HG03571 (cell line): ENCODE data around the gene NTM.

Experiments used
- ATAC-seq: cut with Tn5 transposase; IDR thresholded peaks from one replicate; pipeline ENCODE4 v1.9.1; 2021; ENCODE audit not compliant: unreplicated experiment

Gene NTM

DNA sequence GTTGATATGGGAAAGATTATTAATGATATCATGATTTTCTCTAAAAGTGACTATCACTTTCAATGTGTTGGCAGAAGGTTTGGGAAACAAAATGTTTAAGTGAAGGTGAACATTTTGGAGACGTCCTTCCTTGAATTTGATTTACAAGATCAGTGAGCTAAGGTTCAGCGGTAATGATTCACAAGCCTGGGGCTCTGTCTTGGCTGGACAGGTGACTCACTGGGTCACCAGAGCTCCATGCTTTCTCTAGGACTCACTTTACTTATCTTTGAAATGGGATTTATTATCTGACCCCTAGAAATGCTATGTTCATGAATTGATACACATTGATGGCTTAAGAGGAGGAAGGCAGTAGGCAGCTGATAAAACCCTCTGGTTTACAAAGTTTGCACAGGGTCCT, 437.5 kb downstream of the NTM start:
- ATAC-seq, result no peak

DNA sequence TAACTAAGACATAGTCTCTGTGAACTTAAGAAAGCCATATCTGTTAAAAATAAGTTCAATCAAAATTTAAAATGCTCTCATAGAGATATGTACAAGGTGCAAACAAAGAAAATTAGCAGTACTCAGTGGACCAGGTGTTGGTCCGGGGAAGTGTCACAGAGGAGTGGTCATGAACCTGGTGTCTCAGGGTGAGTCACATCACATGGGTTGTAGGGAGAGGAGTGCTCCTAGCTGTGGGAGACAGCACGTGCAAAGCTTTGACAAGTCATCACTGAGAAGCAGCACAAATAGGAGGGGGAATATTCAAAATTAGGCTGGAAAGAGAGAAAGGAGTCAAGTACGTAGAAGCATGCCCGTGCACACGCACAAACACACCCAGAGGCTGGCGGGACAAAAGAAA, 438.1 kb downstream of the NTM start:
- no peak for ATAC-seq

DNA sequence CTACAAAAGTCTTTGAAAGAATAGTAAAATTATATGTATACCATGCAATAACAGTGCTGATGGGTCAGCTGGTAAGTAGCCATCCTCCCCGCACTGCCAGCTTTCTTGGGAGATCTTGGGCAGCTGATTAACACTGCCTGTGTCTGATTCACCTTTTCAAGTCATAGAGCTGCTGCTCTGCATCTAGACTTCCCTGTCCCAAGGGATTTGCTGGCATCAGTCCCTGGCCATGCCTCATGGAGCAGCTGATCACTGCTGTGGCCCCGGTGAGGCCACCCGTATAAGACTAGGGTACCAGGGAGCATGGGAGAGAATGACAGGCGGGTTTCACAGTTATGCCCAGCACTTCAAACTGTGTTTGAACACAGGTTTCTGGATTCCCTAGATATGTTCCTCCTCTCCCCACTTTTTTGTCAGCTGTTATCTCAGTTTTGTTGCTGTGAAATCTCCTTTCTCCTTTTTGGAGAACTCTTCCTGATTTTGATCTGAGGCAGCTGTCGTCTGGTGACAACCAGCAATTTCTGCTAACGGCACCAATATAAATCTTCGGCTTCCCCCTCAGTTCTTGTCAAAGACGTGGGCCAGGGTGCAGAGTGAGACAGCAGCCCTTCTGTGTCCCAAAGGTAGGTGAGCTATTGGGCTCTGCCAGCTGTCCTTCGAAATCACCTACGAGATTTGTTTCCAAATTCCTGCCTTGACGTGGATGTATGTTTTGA, 438.9 kb downstream of the NTM start:
- ATAC-seq, result no peak

DNA sequence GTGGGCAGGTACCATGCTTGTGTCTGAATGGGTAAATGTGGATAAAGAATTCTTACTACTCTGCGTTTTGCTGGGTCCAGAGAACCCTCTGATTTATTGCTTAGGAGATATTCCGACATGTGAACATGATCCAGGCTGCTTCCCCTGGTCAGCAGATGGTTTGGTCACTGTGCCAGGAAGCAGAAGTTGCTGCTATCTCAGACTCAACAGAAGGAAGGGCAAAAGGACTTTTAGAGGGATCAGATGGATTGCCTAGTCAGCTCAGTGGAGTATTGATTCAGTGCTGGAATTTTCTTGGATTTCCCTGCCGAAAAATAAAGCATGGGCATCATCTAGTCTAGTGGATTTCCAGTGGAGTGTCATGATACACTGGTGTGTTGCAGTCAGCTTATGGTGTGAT, 440.1 kb downstream of the NTM start:
- no peak for ATAC-seq

DNA sequence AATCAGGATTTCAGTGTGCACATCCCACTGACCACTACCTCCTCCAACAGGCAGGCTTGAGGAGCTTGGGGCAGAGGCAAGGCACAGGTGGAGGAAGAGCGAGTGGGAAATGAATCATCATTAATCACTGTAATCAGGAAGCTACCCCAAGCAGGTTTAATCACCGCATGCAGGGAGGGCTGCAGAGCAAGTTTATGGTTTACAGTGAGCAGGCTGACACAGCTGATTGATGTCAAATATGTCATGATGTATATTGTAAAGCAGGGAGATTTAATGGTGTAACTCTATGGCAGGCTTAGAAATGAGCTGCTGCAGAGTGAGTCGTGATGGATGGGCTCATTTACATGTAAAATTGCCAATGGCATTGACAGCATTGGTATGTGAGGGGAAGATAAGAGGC, 441.0 kb downstream of the NTM start:
- no peak for ATAC-seq

DNA sequence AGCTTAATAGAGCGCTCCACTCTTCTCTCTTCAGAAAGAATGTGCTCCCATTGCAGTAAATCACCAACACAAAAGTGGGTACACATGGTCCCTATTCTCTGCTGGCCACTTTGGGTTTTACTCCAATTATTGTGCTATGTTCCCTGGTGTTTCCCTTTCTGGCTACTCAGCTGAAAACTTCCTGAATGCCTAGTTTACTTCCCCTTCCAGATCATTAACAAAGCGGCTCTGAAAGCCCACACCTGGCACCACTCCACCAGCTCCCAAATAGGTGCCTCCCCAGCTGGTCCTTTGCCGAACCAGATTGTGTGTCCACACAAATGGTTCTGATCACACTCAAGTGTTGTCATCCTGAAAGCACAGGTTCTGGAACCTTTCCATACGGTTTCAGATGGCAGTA, 443.7 kb downstream of the NTM start:
- ATAC-seq, result no peak

DNA sequence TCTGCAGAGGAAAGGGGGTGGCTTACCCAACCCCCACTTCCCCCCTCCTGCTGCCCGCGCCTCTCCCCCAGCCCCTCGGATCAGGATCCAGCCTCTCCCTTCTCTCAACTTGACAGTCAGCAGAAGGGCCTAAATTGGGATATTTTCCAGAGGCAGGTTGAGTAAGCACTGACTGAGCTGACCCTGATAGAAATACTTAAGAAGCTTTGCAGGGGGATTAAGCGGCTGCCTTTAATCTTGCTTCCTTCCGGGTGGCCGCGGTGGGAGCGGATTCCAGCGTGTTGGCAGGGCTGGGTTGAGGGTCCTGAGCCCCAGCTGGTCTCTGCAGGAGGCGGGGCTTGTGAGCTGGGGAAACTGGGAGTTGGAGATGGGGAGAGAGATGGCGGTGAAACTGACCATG, 445.2 kb downstream of the NTM start:
- ATAC-seq, result no peak

DNA sequence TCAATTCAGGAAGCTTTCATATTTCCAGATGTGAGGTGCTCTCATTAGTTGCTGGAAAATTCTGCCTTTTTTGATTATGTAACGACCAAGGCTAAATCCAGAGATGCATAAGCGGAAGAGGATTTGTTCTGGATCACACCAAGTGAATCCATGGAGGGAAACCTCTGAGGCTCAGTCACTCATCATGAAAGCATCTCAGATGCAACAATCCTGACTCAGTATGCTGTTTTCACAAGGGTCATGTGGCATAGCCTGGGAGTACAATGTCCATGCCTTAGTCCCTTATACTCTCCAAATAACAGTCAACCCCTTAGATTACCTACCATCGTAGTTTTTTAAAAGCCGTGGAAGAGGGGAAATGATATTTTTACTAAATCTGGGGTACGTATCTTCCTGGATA, 445.6 kb downstream of the NTM start:
- ATAC-seq, result no peak

DNA sequence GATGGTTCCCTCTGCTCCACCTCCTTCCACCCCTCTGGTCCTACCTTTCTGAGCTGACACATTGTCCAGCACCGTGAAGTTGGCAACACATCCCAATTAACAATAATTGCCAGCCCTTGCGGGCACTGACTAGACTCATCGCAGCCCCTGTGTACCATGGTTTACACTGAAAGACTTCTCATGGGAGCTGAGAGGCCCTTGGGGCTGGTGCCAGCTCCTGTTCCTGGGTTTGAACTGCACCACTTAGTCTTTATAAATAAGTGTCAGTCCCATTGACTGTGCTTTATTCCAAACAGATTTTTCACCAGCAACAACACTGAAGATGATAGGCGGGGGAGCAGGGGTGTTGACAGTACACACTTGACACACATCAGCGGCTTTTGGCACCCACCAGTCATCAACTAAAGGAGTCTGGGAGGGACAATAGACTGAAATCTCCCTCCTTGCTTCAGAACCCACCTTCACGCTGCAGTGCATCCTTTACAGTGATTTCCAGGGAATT, 447.3 kb downstream of the NTM start:
- no peak for ATAC-seq

DNA sequence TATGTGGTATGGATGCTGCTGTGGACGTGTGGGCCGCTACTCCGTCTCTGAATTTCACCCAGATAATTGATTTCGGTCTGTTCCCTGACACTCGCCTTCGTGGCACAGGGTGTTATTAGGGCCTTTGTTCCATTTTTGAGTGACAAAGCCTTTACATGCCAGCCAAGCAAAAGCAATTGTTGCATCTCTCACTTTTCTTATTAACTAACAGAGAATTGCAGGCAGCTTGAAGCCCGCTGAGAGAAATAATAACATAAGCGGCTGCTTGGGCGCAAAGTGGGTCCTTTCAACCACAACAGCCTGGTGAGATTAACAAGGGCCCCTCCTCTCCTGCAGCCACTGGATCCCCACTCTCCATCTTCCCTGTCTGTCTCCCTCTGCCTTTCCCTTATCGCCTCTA, 449.4 kb downstream of the NTM start:
- no peak for ATAC-seq

DNA sequence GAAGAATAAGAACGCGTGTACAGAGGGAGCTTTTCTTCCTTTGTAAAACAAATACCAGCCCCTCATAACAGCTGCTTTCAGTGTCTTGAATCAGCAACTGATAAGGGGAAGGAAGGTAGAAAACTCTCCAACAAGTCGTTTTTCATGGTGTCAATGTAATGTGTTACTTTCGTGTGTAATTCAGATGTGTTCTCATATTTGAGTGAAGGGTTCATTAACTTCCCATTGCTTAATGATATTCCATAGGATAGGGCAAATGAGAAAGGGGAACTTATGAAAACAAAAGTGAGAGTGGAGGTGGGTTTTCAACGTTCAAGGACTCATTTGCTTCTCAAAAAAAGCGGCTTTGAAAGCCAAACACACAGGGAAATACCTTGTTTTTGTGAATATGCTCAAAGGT, 452.1 kb downstream of the NTM start:
- ATAC-seq, result no peak

DNA sequence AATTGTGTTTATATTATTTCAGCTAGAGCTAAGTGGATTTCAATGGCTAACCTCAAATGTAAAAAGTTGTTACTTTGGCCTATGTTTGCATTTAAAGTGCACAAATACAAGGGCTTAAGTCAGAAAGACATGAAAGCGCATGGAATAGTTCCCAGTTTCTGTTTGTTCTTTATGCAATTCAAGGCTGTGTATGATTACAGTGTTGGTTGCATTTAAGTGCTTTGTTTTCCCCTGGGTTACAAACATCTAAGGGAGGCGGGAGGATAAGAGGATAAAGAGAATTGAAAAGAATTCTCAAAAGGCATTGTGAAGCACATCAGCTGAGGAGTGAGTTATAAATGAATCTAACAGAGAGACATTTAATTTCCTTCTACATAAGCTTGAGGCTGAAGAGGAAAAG, 453.4 kb downstream of the NTM start:
- ATAC-seq, result no peak

DNA sequence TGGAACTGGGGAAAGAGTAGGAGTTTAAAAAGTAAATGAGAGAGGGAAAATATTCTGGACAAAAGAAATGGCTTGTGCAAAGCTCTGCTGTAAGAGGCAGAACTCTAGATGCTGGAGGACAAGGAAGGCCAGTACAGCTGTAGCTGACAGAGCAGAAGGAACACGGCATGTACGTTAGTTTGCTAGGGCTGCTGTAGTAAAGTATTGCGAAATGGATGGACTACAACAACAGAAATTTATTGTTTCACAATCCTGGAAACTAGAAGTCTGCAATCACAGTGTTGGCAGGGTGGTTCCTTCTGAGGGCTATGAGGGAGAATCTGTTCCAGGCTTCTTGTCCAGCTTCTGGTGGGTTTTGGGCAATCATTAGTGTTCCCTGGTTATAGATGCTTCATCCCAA, 454.4 kb downstream of the NTM start:
- ATAC-seq, result no peak

DNA sequence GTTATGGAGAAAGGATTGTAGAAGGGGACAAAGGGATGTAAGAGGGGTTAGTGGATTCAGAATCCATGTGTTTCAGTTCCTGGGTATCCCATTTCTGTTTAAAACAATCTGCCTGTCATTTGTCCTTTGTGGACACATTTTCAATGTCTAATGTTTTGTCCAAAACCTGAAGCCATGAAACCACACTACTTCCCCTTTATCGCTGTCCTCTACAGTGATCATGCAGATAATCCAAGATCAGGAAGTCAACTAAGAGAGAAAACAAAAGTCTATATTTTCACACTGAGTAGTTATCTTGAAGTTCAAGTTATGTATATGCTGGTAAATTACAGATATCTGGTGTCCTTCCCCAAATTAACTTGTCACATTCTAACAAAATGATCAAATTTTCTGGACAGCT, 457.0 kb downstream of the NTM start:
- ATAC-seq, result no peak

DNA sequence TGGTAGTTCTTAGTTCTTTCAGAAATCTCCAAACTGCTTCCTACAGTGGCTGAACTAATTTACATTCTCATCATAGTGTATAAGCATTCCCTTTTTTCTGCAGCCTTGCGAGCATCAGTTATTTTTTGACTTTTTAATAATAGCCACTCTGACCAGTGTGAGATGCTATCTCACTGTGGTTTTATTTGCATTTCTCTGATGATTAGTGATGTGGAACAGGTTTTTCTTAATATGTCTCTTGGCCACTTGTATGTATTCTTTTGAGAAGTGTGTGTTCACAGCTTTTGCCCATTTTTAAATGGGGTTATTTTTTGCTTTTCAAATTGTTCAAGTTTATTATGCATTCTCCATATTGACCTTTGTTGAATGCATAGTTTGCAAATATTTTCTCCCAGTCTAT, 459.3 kb downstream of the NTM start:
- no peak for ATAC-seq

DNA sequence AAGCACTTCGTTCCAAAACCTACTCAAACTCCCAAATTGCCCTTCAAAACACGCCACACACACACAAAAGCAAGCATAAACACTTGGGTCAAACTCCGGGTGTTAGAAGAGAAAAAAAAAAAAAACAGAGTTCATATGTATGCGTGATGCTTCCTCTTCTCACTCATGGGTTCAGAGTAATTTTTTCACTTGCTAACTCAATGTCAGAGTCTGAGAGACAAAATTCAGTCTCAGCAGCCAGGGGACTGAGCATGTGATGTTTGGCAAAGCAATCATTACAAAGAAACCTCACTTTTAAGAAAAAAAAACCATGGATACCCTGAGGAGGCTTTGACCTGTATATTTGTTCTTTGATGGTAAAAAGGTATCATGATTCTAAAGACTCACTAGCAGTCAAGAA, 461.7 kb downstream of the NTM start:
- no peak for ATAC-seq

DNA sequence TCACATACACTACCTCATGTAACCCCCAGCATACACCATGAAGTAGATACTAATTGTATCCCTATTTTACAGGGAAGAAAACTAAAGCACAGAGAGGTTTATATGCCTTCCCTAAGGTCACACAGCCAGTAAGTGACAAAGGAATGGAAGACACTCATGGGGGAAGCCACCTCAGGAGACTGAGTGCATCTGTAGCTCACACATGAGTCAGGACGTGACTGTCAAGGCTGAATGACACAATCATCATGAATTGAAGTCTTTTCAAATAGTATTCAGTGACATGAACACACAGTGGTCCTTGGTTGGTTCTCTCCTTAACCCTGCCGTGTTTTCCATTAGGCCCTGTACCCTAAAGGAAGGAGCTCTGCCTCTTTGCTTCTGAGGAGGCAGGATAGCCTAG, 463.0 kb downstream of the NTM start:
- ATAC-seq, result no peak

DNA sequence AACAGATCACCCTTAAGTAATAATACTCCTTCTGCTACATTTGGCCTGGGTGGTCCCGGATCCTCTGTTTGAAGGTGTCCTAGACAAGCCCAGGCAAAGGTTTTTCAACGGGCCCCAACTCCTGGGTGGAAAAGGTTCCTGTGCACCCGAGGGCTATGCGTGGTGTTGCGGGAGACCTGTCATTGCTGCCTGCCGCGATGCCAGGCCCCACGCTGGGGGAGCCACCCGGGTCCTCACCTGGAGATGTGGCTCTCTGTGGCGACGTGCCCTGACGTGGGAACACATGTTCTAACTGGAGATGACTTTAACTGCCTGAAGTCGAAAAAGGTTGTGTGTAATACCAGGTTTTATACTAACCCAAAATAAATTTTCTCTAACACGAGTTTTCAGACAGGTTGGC, 467.1 kb downstream of the NTM start:
- no peak for ATAC-seq

DNA sequence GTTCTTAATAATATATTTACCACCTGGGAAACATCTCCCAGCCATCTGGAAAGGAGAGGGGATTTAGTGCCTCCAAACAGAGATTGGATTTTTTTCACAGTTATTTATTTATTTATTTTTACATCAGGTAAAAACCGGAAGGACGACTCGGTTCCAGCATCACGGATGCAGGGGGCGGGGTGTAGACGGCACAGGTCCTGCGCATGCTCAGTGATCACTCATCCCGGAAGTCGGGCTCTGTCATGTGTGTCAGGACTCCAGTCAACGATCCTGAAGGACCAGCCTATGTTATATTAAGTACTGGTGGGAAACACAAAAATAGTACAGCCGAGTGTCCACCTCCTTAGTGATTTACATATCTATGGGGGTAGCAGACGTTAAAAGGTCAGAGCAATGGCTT, 467.6 kb downstream of the NTM start:
- ATAC-seq, result no peak

DNA sequence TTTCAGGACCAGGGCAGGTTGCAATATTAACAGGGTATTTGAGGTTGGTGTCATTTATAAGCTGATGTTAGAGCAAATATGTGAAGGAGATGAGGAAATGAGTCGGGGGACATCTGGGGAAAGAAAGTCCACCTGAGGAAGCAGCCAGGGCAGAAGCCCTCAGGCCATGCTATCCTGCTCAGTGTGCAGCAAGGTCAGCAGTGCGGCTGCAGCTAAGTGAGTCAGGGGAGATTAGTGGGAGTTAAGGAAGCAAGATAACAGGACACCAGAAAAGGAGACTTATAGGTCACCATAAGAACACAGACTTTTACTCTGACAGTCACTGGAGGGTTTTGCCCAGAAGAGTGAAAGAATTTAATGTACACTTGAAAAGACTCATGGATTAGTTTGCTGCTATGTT, 468.9 kb downstream of the NTM start:
- ATAC-seq, result no peak

DNA sequence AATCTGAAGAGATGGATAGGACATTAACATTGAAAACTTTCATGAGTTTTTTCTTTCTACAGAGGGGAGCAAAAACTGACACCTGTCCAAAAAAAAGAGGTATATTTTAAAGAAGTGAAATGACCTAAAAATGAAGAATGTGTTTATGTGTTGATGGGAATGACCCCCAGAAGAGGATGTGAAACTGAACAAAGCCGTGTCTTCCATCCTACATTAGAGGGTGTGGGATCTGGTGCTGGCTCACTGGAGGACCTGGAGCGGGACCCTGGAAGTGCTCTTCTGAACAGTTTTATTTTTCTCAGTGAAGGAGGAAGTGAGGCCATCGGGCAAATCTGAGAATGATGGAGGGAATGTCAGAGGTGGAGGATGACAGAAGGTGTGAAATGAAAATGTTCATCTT, 470.1 kb downstream of the NTM start:
- ATAC-seq, result no peak

DNA sequence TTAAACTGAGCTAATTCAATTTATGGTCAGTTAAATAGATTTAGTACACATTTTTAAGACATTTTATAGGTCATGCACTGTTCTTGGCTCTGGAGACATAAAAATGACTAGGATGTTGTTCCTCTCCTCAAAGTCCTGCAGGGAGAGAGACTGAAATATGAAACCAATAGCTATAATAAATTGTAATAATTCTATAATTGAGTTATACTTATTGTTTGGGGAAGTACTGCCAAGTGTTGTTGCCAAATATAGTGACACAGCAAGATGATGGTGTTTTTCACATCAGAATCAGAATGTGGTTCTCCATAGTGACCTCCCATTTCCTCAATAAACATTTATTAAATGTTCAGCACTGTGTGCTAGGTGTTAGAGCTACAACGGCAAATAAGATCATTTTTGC, 470.6 kb downstream of the NTM start:
- ATAC-seq, result no peak

DNA sequence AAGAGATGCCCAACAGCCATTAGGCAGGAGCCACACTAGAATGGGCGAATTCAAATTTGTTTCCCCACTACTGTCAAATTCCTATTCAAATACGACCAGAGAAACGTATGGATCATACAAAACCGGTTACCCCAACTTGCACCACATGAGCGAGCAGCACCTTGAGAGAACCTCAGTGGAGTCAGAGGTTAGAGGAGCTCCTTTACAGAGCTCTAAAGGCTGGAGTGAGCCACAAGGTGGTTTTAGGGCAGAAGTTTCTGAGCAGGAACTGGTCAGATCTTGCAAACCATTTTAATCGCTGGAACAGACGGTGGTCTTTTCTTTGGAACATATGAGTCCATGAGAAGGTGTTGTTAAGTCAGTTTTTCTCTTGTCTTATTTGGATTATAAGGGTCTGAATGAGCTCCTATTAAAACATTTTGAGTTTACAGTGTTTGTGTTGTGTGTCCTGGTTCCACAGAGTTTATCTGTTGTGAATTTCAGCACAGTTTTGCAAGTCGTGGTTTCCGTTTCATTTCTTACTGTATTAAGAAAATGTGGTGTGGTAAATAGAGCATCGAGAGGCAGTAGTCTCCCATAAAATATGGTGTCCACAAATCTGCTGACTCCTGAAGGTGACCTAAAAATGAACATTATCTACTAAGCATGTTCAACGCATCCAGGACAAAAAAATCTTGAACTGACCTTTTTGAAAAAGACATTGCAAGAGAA, 471.7 kb downstream of the NTM start:
- no peak for ATAC-seq
